HEK293 (cell line): ENCODE results near the gene BTBD7.

Experiments used
- HOXC10 ChIP-seq: sonication (generic); formaldehyde crosslinking; IDR thresholded peaks from 2 replicates; pipeline ENCODE4 v1.8.1; 2023; ENCODE audit warnings: mild to moderate bottlenecking, missing genetic modification reagents
- KLF17 ChIP-seq: fragments of 450-650 bp; formaldehyde crosslinking; IDR thresholded peaks from 2 replicates; pipeline ENCODE4 v1.5.1; 2016; ENCODE audit warnings: missing biosample characterization, missing genetic modification characterization
- MEIS1 ChIP-seq: sonication (generic); formaldehyde crosslinking; IDR thresholded peaks from 2 replicates; pipeline ENCODE4 v1.8.1; 2022; ENCODE audit warnings: missing genetic modification reagents, mild to moderate bottlenecking, borderline replicate concordance
- PBX3 ChIP-seq: sonication (generic); formaldehyde crosslinking; IDR thresholded peaks from 2 replicates; pipeline ENCODE4 v1.8.1; 2022; ENCODE audit warnings: mild to moderate bottlenecking, moderate library complexity, missing genetic modification reagents
- ZBTB1 ChIP-seq: fragments of 450-650 bp; formaldehyde crosslinking; IDR thresholded peaks from 2 replicates; pipeline ENCODE4 v1.5.1; 2016; ENCODE audit warnings: missing biosample characterization, missing genetic modification characterization
- ZBTB17 ChIP-seq: fragments of 450-650 bp; formaldehyde crosslinking; IDR thresholded peaks from 2 replicates; pipeline ENCODE4 v1.5.1; 2016; ENCODE audit warnings: missing biosample characterization, missing genetic modification characterization
- ZBTB26 ChIP-seq: fragments of 450-650 bp; formaldehyde crosslinking; optimal IDR thresholded peaks from 2 replicates; pipeline ENCODE3; 2016; ENCODE audit warnings: missing biosample characterization, mild to moderate bottlenecking, missing genetic modification characterization
- ZBTB7A ChIP-seq: fragments of 450-650 bp; formaldehyde crosslinking; IDR thresholded peaks from 2 replicates; pipeline ENCODE4 v1.5.1; 2016; ENCODE audit warnings: low read depth, missing biosample characterization, missing genetic modification characterization
- ZIC2 ChIP-seq: fragments of 450-650 bp; formaldehyde crosslinking; IDR thresholded peaks from 2 replicates; pipeline ENCODE4 v1.5.1; 2016; ENCODE audit warnings: missing biosample characterization, missing genetic modification characterization
- ZNF157 ChIP-seq: fragments of 450-650 bp; formaldehyde crosslinking; IDR thresholded peaks from 2 replicates; pipeline ENCODE4 v1.5.1; 2016; ENCODE audit warnings: missing biosample characterization, missing genetic modification characterization
- ZNF19 ChIP-seq: fragments of 450-650 bp; formaldehyde crosslinking; IDR thresholded peaks from 2 replicates; pipeline ENCODE4; 2016; ENCODE audit warnings: missing biosample characterization, missing genetic modification characterization, low read depth
- ZNF2 ChIP-seq: fragments of 450-650 bp; formaldehyde crosslinking; IDR thresholded peaks from 2 replicates; pipeline ENCODE4 v1.5.1; 2016; ENCODE audit warnings: missing biosample characterization, missing genetic modification characterization
- ZNF292 ChIP-seq: fragments of 450-650 bp; formaldehyde crosslinking; IDR thresholded peaks from 2 replicates; pipeline ENCODE4 v1.5.1; 2016; ENCODE audit warnings: low read depth, missing biosample characterization, missing genetic modification characterization, borderline replicate concordance
- ZNF341 ChIP-seq: fragments of 450-650 bp; formaldehyde crosslinking; IDR thresholded peaks from 2 replicates; pipeline ENCODE4; 2016; ENCODE audit warnings: low read depth, missing biosample characterization, missing genetic modification characterization
- ZNF416 ChIP-seq: fragments of 450-650 bp; formaldehyde crosslinking; IDR thresholded peaks from 2 replicates; pipeline ENCODE4 v1.5.1; 2016; ENCODE audit warnings: missing biosample characterization, missing genetic modification characterization
- ZNF518A ChIP-seq: fragments of 450-650 bp; formaldehyde crosslinking; conservative IDR thresholded peaks from 2 replicates; pipeline ENCODE4 v1.5.1; 2016; ENCODE audit warnings: low read depth, missing biosample characterization, missing genetic modification characterization
- ZNF521 ChIP-seq: fragments of 450-650 bp; formaldehyde crosslinking; IDR thresholded peaks from 2 replicates; pipeline ENCODE4 v1.5.1; 2017; ENCODE audit warnings: missing biosample characterization, mild to moderate bottlenecking, missing genetic modification characterization
- ZNF529 ChIP-seq: fragments of 450-650 bp; formaldehyde crosslinking; IDR thresholded peaks from 2 replicates; pipeline ENCODE4 v1.5.1; 2017; ENCODE audit warnings: missing genetic modification characterization, missing biosample characterization; ENCODE audit not compliant: insufficient replicate concordance
- ZNF530 ChIP-seq: fragments of 450-650 bp; formaldehyde crosslinking; IDR thresholded peaks from 2 replicates; pipeline ENCODE4 v1.5.1; 2016; ENCODE audit warnings: low read depth, missing biosample characterization, missing genetic modification characterization
- ZNF639 ChIP-seq: fragments of 450-650 bp; formaldehyde crosslinking; IDR thresholded peaks from 2 replicates; pipeline ENCODE4 v1.5.1; 2016; ENCODE audit warnings: missing biosample characterization, missing genetic modification characterization
- ZNF664 ChIP-seq: fragments of 450-650 bp; formaldehyde crosslinking; IDR thresholded peaks from 2 replicates; pipeline ENCODE4 v1.5.1; 2016; ENCODE audit warnings: missing biosample characterization, missing genetic modification characterization
- ZNF701 ChIP-seq: fragments of 450-650 bp; formaldehyde crosslinking; IDR thresholded peaks from 2 replicates; pipeline ENCODE4 v1.5.1; 2016; ENCODE audit warnings: missing biosample characterization, missing genetic modification characterization
- ZNF747 ChIP-seq: fragments of 450-650 bp; formaldehyde crosslinking; IDR thresholded peaks from 2 replicates; pipeline ENCODE4 v1.5.1; 2016; ENCODE audit warnings: missing biosample characterization, missing genetic modification characterization
- TF ChIP-seq, protein P1 (sequence below): fragments of 450-650 bp; formaldehyde crosslinking; IDR thresholded peaks from 2 replicates; pipeline ENCODE4 v1.5.1; 2017; ENCODE audit warnings: missing biosample characterization, missing genetic modification characterization
- TF ChIP-seq, protein P2 (sequence below): fragments of 450-650 bp; formaldehyde crosslinking; IDR thresholded peaks from 2 replicates; pipeline ENCODE4 v1.5.1; 2016; ENCODE audit warnings: missing biosample characterization, missing genetic modification characterization

The BTBD7 gene

GRCh38 chr14:93206793-93207467 is 125.9 kb downstream of the BTBD7 start, which contains the start of the genes GON7 and UBR7 (continued):
- TF ChIP-seq, protein P1, sequence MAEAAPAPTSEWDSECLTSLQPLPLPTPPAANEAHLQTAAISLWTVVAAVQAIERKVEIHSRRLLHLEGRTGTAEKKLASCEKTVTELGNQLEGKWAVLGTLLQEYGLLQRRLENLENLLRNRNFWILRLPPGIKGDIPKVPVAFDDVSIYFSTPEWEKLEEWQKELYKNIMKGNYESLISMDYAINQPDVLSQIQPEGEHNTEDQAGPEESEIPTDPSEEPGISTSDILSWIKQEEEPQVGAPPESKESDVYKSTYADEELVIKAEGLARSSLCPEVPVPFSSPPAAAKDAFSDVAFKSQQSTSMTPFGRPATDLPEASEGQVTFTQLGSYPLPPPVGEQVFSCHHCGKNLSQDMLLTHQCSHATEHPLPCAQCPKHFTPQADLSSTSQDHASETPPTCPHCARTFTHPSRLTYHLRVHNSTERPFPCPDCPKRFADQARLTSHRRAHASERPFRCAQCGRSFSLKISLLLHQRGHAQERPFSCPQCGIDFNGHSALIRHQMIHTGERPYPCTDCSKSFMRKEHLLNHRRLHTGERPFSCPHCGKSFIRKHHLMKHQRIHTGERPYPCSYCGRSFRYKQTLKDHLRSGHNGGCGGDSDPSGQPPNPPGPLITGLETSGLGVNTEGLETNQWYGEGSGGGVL, result no peak
- TF ChIP-seq ZNF521 (tag by site-specific recombination) (no peak), ZNF518A (tag by site-specific recombination) (peak; percentile 82), ZNF664 (tag by site-specific recombination) (no peak), ZNF2 (tag by site-specific recombination) (peak; percentile 62; the same call in 1 of the 2 replicates), MEIS1 (CRISPR knock-in tag) (no peak), ZNF292 (tag by site-specific recombination) (no peak), ZNF747 (no peak), ZNF157 (tag by site-specific recombination) (no peak), HOXC10 (CRISPR knock-in tag) (no peak), ZBTB26 (tag by site-specific recombination) (peak; percentile 85), ZNF416 (tag by site-specific recombination) (no peak), ZNF19 (tag by site-specific recombination) (no peak), ZIC2 (tag by site-specific recombination) (peak; percentile 37; the same call in 1 of the 2 replicates), ZNF341 (tag by site-specific recombination) (peak; percentile 92), ZBTB17 (tag by site-specific recombination) (peak; percentile 65; the same call in 1 of the 2 replicates), ZBTB1 (no peak), ZBTB7A (tag by site-specific recombination) (no peak), ZNF701 (tag by site-specific recombination) (no peak), ZNF530 (tag by site-specific recombination) (no peak), KLF17 (tag by site-specific recombination) (no peak), ZNF639 (tag by site-specific recombination) (peak; percentile 20; the same call in 1 of the 2 replicates), ZNF529 (no peak), PBX3 (CRISPR knock-in tag) (0 out of 2 replicates have a peak, but pooled peaks have one; percentile 48)
- TF ChIP-seq, protein P2, sequence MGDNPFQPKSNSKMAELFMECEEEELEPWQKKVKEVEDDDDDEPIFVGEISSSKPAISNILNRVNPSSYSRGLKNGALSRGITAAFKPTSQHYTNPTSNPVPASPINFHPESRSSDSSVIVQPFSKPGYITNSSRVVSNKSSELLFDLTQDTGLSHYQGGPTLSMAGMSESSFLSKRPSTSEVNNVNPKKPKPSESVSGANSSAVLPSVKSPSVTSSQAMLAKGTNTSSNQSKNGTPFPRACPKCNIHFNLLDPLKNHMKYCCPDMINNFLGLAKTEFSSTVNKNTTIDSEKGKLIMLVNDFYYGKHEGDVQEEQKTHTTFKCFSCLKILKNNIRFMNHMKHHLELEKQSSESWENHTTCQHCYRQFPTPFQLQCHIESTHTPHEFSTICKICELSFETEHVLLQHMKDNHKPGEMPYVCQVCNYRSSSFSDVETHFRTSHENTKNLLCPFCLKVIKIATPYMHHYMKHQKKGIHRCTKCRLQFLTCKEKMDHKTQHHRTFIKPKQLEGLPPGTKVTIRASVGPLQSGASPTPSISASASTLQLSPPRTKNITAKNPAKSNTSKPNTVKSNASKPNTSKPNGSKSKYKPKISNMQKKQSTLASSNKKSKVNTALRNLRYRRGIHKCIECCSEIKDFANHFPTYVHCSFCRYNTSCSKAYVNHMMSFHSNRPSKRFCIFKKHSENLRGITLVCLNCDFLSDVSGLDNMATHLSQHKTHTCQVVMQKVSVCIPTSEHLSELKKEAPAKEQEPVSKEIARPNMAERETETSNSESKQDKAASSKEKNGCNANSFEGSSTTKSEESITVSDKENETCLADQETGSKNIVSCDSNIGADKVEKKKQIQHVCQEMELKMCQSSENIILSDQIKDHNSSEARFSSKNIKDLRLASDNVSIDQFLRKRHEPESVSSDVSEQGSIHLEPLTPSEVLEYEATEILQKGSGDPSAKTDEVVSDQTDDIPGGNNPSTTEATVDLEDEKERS (tag by site-specific recombination), result no peak
